GM21515 (cell line): ENCODE data around the gene BEST3.
A peak's percentile ranks its signal among the peaks of the same experiment; 100 is the strongest.

Experiments used
- ATAC-seq: cut with Tn5 transposase; IDR thresholded peaks from one replicate; pipeline ENCODE4 v1.9.1; 2021; ENCODE audit not compliant: unreplicated experiment

The BEST3 gene

GRCh38 chr12:69653703-69654102 lies 45.4 kb downstream of the BEST3 start:
- no peak for ATAC-seq

GRCh38 chr12:69651922-69652321 lies 47.2 kb downstream of the BEST3 start:
- ATAC-seq = no peak

DNA sequence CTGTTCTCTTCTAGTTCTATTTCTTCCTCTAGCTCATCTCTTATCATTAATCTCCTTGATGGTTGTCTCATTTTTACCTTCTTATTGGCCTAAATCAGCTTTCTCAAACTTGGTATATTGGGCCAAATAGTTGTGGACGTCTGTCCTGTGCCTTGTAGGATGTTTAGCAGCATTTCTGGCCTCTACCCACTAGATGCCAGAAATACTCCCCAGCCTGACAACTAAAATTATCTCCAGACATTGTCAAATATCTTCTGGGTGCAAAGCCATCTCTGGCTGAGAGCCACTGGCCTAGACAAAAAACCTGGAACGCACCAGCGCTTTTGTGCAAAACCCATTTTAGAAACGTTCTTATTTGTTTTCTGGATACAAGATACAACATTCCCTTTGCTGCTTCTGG lies 49.6 kb downstream of the BEST3 start:
- no peak for ATAC-seq

GRCh38 chr12:69648476-69648875 lies 50.6 kb downstream of the BEST3 start:
- no peak for ATAC-seq

DNA sequence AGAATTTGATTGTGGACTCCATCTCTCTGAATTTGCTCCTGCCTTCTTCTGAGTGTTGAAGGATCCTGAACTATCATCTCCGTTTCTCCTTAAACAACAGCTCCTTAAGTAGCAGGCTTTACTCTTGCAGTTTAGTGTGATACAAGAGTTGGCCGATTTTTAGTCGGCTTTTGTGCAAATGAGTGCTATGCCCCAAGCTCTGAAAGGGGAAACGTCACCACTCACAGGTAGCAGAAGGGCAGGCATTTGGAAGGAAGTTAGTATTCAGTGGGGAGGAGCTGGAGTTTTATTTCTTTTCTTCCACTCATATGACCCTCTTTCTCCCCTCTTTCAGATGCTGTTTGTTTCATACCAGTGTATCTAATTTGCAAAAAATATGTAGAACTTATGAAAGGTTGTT lies 51.9 kb downstream of the BEST3 start:
- ATAC-seq = no peak

- ATAC-seq = no peak
These were observed 54.1 kb downstream of the BEST3 start for GRCh38 chr12:69645031-69645430.

DNA sequence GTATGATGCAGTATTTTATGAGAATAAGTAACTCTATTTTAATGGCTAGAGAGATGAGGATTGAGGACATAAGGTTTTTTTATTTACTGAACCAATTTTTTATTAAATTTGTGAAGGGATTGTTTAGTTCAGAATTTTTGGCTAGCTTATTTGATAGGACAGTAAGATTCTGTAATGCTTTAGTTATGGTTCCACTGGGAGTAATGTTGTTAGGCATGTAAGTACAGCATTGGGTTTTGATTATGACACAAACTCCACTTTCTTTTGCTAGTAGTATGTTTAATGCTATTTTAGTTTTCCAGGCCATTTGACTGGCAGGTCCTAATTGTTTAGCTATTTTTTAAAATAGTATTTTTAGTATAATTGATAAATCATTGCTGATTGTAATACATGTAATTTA lies 54.6 kb downstream of the BEST3 start:
- no peak for ATAC-seq

DNA sequence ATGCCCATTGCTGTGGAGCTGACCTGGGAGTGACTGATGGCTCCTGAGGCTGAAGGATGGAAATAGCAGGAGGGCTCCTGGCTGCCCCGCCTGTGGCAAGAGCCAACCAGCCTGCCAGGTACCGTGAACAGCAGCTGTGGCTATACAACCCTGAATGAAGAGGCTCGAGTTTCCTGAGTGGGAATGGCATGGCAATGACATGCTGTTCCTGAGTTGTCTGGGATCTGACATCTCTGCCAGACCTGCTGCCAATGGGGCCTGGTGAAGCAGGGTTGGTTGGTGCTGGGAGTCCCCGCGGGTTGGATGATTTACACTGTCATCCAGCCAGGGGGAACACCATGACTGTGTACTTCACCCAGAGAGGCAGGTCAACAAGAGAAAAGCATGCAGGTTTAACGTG lies 56.6 kb downstream of the BEST3 start:
- no peak for ATAC-seq

- ATAC-seq = no peak
These were observed 57.6 kb downstream of the BEST3 start for GRCh38 chr12:69641546-69641945.

GRCh38 chr12:69639400-69640016 lies 59.6 kb downstream of the BEST3 start:
- ATAC-seq = peak; percentile 91

- no peak for ATAC-seq
These were observed 66.0 kb downstream of the BEST3 start for GRCh38 chr12:69633061-69633460.

- ATAC-seq = no peak
These were observed 68.9 kb downstream of the BEST3 start for GRCh38 chr12:69630191-69630590.

- ATAC-seq = no peak
These were observed 71.6 kb downstream of the BEST3 start for GRCh38 chr12:69627501-69627900.

- no peak for ATAC-seq
These were observed 75.1 kb downstream of the BEST3 start for GRCh38 chr12:69623970-69624369.

DNA sequence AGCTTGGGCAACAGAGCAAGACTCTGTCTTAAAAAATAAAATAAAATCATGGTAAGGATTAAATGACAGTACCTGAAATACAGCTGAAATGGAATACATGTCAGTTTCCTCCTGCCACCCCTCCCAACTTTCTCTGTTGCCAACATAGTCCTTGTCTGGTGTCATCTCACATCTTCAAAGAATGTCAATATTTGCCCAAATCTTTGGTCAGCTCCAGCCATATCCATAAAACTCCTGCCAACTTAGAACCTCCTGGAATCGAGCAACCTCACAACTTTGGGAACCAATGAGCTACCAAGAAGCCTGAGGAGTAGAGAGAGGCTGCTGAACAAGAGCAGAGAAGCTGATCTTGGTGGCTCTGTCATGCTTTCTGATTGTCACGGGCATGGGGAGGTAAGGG lies 77.6 kb downstream of the BEST3 start:
- ATAC-seq = no peak

DNA sequence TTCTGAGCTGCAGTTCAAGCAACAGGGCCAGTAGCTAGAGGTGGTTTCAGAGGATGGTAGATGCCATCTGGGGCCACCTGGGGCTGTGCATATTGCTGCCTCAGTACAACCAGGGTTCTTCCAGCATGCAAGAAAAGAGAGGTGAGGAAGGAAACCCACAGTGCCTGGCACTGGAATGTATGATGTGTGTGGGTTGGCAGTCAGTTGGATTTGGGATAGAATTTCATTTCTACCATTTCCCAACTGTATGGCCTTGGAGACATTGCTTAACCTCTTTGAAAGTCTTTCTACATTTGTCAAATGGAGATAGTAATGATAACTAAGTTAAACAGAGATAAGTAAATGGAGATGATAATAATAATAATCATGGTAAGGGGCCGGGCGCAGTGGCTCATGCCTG lies 78.2 kb downstream of the BEST3 start:
- ATAC-seq = no peak

- no peak for ATAC-seq
These were observed 79.0 kb downstream of the BEST3 start for GRCh38 chr12:69620077-69620476.

- ATAC-seq = no peak
These were observed 80.1 kb downstream of the BEST3 start for GRCh38 chr12:69619050-69619449.

DNA sequence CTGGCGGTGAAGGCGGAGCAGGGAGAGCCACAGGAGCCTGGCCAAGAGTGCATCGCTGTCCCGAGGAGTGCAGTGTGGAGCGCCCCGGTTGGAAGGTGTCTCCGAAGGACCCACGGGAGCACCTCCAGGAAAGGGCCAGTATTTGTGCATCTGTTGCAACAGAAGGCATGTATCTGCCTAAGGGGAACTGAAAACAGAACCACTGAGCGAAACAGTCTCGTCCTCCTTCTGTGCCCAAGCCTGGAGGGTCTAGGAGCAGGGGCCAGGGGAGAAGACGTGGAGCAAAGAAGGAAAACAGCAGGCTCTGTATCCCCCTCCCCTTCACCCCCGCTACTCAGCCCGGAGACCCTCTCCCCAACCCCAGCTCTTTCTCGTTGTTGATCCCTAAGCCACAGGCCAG lies 83.1 kb downstream of the BEST3 start:
- no peak for ATAC-seq

DNA sequence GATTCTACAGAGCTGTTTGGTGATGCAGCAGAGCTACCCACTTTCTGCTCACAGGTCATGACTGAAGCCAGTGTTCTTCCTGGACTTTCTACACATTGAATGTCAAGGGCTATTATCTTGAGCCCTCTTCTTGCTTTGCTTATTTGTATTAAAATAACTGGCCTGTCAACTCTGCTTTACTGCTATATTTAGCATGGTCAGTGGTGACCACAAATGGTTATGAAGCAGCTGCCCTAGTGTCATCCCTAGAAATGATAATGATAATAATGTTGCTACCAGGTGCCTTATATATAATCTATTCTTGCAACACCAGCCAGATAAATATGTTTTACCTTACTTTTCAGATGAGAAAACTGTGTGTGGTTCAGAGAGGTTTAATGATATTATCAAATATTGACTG lies 85.8 kb downstream of the BEST3 start:
- ATAC-seq = no peak

DNA sequence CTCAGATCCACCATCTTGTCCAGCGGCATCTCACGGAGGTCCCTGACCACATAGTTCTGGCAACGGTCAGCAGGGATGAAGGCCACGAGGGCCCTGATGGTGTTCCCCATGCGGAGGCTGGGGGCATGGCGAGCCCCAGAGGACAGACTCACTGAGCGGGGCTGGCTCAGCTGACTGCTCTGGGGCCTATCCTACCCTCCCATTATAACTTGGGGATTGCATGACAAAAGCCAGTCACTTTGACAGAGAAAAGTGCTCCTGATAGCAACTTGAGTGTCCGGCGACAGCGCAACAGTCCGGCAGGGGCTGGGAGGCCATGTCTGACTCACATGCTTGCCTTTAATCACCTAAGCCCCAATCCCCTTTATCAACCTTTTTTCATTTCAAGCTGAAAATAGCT lies 88.4 kb downstream of the BEST3 start, which contains the start of gene LRRC10:
LRRC10 (minus strand) TSS at position 179 of the 400 bp plus-strand sequence; CDS start at position 110, 69 bp downstream.
- ATAC-seq = no peak

- no peak for ATAC-seq
These were observed 89.0 kb downstream of the BEST3 start for GRCh38 chr12:69610126-69610525.

- no peak for ATAC-seq
These were observed 91.0 kb downstream of the BEST3 start for GRCh38 chr12:69608114-69608513.
